ENCODE results near the gene DHDH.
A peak's percentile ranks its signal among the peaks of the same experiment; 100 is the strongest.

DHDH gene

GRCh38 chr19:48962029-48962848, 28.7 kb downstream of the DHDH start:
- peak; percentile 41 to 56 for DNase-seq (ENCODE audit: low spot score in 2 of 2)
- H3K4me3 Mint-ChIP-seq: peak overlapping the region; percentile 71
- no peaks in the 10 kb centered on the region for H3K9me3 Mint-ChIP-seq
- peaks cover 13% of the 10 kb centered on the region for H3K36me3 Mint-ChIP-seq
- peaks cover 39% of the 10 kb centered on the region for H3K4me1 Mint-ChIP-seq
- H3K27me3 Mint-ChIP-seq: no peaks in the 10 kb centered on the region
- peak overlapping the region; percentile 97 for H3K27ac Mint-ChIP-seq
- ATAC-seq (ENCODE audit: low read depth): peak; percentile 34

DNA sequence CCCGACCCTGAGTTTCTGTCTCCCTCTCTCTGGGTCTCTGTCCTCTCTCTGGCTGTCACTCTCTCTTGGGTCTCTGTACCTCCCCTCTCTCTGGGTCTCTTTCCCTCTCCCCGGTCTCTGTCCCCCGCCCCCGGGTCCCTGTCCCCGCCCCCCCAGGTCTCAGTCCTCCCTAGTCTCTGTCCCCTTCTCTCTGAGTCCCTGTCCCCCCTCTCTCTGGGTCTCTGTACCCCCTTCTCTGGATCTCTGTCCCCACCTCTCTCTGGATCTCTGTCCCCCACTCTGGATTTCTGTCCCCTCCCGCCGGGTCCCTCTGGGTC, 29.3 kb downstream of the DHDH start:
- H3K27ac Mint-ChIP-seq: peak overlapping the region; percentile 97
- no peaks in the 10 kb centered on the region for H3K27me3 Mint-ChIP-seq
- H3K36me3 Mint-ChIP-seq: peaks cover 14% of the 10 kb centered on the region
- peaks cover 43% of the 10 kb centered on the region for H3K4me1 Mint-ChIP-seq
- DNase-seq (ENCODE audit: low spot score in 2 of 2) (no peak), ATAC-seq (ENCODE audit: low read depth) (no peak)
- H3K9me3 Mint-ChIP-seq: no peaks in the 10 kb centered on the region
- H3K4me3 Mint-ChIP-seq: peak overlapping the region; percentile 71

DNA sequence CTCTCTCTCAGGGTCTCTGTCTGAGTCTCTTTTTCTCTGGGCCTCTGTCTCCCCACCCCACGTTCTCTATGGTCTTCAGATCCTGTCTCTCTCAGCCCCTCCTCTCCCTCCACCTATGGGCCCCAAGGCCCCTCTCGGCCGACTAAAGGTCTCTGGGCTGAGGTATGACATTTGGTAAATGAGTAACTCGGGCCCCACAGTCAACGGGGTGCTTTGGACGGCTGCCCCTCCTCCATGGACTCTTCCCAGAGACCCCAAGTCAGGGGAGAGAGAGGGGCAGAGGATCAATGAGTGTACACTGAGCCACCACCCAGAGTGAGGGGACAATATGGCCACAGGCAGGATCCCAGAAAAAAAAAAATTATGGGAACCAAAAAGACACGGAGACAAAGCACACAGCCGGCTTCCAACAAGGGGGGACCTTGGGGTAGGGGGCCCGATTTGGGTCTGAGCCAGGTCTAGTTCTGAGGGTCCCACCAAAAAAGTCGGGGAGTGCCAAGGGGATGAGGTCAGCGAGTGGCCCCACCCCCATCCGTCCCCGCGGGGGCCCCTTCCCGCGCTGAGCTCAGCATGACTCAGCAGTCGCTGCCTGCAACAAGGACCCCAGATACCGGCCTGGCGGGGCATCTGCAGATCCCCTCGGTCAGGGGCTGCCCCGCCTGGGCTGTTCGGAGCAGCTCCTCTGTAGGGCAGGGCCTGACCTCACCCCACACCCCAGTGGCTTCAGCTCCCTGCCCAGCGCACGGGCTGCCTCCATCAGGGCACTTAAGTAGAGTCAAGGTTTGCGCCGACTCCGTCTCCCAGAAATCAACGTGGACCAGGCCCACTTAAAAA, 30.1 kb downstream of the DHDH start:
- Mint-ChIP-seq H3K9me3 (no peaks in the 10 kb centered on the region), H3K36me3 (peaks cover 14% of the 10 kb centered on the region), H3K27ac (peak overlapping the region; percentile 97), H3K27me3 (no peaks in the 10 kb centered on the region), H3K4me3 (peak overlapping the region; percentile 98), H3K4me1 (peaks cover 47% of the 10 kb centered on the region)
- DNase-seq (ENCODE audit: low spot score in 2 of 2): peak in 1 of 2 donors; percentile 37
- ATAC-seq (ENCODE audit: low read depth): no peak

GRCh38 chr19:48964205-48965039, 30.9 kb downstream of the DHDH start:
- ATAC-seq (ENCODE audit: low read depth) (no peak), DNase-seq (ENCODE audit: low spot score in 2 of 2) (no peak)
- H3K4me1 Mint-ChIP-seq: peaks cover 44% of the 10 kb centered on the region

DNA sequence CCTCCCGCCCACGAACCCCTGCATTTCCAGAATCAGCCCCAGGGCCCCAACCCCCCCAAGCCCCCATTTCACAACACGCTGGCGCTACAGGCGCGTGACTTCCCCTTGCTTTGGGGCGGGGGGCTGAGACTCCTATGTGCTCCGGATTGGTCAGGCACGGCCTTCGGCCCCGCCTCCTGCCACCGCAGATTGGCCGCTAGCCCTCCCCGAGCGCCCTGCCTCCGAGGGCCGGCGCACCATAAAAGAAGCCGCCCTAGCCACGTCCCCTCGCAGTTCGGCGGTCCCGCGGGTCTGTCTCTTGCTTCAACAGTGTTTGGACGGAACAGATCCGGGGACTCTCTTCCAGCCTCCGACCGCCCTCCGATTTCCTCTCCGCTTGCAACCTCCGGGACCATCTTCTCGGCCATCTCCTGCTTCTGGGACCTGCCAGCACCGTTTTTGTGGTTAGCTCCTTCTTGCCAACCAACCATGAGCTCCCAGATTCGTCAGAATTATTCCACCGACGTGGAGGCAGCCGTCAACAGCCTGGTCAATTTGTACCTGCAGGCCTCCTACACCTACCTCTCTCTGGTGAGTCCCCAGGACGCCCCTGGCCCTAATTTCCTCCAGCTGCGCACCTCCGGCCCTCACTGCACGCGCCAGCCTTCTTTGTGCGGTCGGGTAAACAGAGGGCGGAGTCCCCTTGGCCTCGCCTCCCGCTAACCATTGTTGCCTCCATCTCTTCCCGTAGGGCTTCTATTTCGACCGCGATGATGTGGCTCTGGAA, 31.7 kb downstream of the DHDH start, which contains the start of gene FTL:
TSS of gene FTL (plus strand) at position 270 of the 766 bp plus-strand sequence. CDS start at position 469, 199 bp downstream.
- H3K4me3 Mint-ChIP-seq: peak within 1 kb of the TSS; percentile 98
- no peaks in the 10 kb centered on the region for H3K9me3 Mint-ChIP-seq
- peak; percentile 81 for ATAC-seq (ENCODE audit: low read depth)
- H3K4me1 Mint-ChIP-seq: peaks cover 46% of the 10 kb centered on the region
- H3K36me3 Mint-ChIP-seq: peaks cover 13% of the 10 kb centered on the region
- H3K27me3 Mint-ChIP-seq: no peaks in the 10 kb centered on the region
- peak; percentile 87 to 89 for DNase-seq (ENCODE audit: low spot score in 2 of 2)
- H3K27ac Mint-ChIP-seq: peak within 1 kb of the TSS; percentile 97

More at GRCh38 chr19:48964205-48965039, 30.9 kb downstream of the DHDH start:
- Mint-ChIP-seq H3K4me3 (peak overlapping the region; percentile 98), H3K9me3 (no peaks in the 10 kb centered on the region), H3K36me3 (peaks cover 13% of the 10 kb centered on the region), H3K27ac (peak overlapping the region; percentile 97), H3K27me3 (no peaks in the 10 kb centered on the region)

GRCh38 chr19:48965806-48966540, 32.5 kb downstream of the DHDH start:
- Mint-ChIP-seq H3K4me1 (peaks cover 48% of the 10 kb centered on the region), H3K36me3 (peaks cover 13% of the 10 kb centered on the region), H3K27me3 (no peaks in the 10 kb centered on the region), H3K27ac (peak overlapping the region; percentile 97), H3K9me3 (no peaks in the 10 kb centered on the region), H3K4me3 (peak overlapping the region; percentile 98)
- DNase-seq (ENCODE audit: low spot score in 2 of 2): peak; percentile 83 to 88
- peak; percentile 63 for ATAC-seq (ENCODE audit: low read depth)

- Mint-ChIP-seq H3K4me3 (peak overlapping the region; percentile 98), H3K9me3 (no peaks in the 10 kb centered on the region), H3K27me3 (no peaks in the 10 kb centered on the region), H3K27ac (peak overlapping the region; percentile 97), H3K4me1 (peaks cover 48% of the 10 kb centered on the region), H3K36me3 (peaks cover 13% of the 10 kb centered on the region)
- ATAC-seq (ENCODE audit: low read depth) (no peak), DNase-seq (ENCODE audit: low spot score in 2 of 2) (no peak)
Observed at GRCh38 chr19:48966541-48967345, 33.2 kb downstream of the DHDH start.

- DNase-seq (ENCODE audit: low spot score in 2 of 2): no peak
Observed at GRCh38 chr19:48967346-48968178, 34.1 kb downstream of the DHDH start.

GRCh38 chr19:48968179-48968661, 34.7 kb downstream of the DHDH start:
- H3K27ac Mint-ChIP-seq: no peak overlapping the region
- no peaks in the 10 kb centered on the region for H3K27me3 Mint-ChIP-seq
- DNase-seq (ENCODE audit: low spot score in 2 of 2) (no peak), ATAC-seq (ENCODE audit: low read depth) (no peak)
- H3K4me3 Mint-ChIP-seq: no peak overlapping the region
- H3K9me3 Mint-ChIP-seq: no peaks in the 10 kb centered on the region
- peaks cover 16% of the 10 kb centered on the region for H3K36me3 Mint-ChIP-seq
- H3K4me1 Mint-ChIP-seq: peaks cover 34% of the 10 kb centered on the region

More at GRCh38 chr19:48967346-48968178, 34.1 kb downstream of the DHDH start:
- H3K4me1 Mint-ChIP-seq: peaks cover 40% of the 10 kb centered on the region
- peak overlapping the region; percentile 11 for H3K4me3 Mint-ChIP-seq
- no peaks in the 10 kb centered on the region for H3K9me3 Mint-ChIP-seq
- H3K27me3 Mint-ChIP-seq: no peaks in the 10 kb centered on the region
- ATAC-seq (ENCODE audit: low read depth): no peak
- H3K36me3 Mint-ChIP-seq: peaks cover 13% of the 10 kb centered on the region
- no peak overlapping the region for H3K27ac Mint-ChIP-seq

DNA sequence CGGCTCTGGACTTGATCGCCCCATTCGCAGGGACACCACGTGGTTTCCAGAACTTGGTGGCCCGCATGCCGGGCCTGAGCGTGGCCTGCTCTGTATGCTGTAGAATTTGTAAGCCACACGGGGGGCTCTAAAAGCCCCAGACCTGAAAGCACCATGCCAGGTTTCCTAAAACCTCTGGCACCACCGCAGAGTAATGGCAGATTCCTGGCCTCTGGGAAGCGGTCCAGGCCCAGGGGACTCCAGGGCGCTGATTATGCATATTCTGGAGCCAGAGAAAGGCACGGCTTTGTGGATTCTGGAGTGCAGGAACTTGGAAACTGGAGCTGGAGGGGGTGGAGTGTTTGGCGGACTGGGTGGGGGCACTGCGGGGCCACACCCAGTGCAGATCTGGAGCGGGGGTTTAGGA, 35.3 kb downstream of the DHDH start:
- H3K27ac Mint-ChIP-seq: no peak overlapping the region
- no peaks in the 10 kb centered on the region for H3K9me3 Mint-ChIP-seq
- H3K36me3 Mint-ChIP-seq: peaks cover 16% of the 10 kb centered on the region
- ATAC-seq (ENCODE audit: low read depth) (no peak), DNase-seq (ENCODE audit: low spot score in 2 of 2) (no peak)
- no peaks in the 10 kb centered on the region for H3K27me3 Mint-ChIP-seq
- H3K4me1 Mint-ChIP-seq: peaks cover 30% of the 10 kb centered on the region
- H3K4me3 Mint-ChIP-seq: no peak overlapping the region
